Stimulated activated CD8-positive, alpha-beta memory T cell treated with anti-CD3 and anti-CD28 coated beads, Interleukin-15, amount 100 ng/mL, for 24 hours (primary cell): Measurements from ENCODE around the gene FKBP5.
"Not testable (repeated sequence)": the region's sequence is repeated elsewhere in the genome, so short reads cannot be mapped to it uniquely, and the experiment has no call there.

Experiments used
- DNase-seq: peaks from one replicate; pipeline ENCODE4 v3.0.0-alpha.2; 2020; ENCODE audit warnings: low read depth

FKBP5 gene

DNA sequence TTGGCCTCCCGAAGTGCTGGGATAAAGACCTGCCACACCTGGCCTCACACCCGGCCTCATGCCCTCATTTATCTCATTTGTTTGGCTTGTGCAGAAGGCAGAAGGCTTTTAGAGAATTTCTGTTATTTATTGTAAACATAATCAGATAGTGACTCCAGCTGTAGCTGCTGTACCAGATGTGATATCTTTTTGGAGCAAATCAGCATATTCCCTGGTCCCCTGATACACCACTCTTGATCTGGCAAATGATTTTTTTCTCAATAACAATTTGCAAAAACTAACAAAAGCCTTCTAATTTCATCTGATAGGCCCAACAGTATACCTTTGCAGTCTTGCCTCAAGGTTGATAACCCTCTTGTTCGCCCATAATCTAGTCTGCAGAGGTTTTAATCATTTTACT, 149.5 kb downstream of the FKBP5 start:
- no peak for DNase-seq

DNA sequence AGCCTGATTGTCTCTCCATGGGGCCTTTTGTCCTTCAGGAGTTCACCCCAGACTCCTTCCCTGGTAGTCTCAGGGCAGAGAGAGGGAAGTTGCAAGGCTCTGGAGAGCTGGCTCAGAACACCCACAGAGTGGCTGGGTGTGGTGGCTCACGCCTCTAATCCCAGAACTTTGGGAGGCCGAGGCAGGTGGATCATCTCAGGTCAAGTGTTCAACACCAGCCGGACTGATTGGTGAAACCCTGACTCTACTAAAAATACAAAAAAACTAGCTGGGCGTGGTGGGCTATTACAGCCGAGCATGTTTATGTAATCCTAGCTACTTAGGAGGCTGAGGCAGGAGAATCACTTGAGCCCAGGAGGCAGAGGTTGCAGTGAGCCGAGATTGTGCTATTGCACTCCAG, 152.9 kb downstream of the FKBP5 start:
- DNase-seq, result not testable (repeated sequence)

DNA sequence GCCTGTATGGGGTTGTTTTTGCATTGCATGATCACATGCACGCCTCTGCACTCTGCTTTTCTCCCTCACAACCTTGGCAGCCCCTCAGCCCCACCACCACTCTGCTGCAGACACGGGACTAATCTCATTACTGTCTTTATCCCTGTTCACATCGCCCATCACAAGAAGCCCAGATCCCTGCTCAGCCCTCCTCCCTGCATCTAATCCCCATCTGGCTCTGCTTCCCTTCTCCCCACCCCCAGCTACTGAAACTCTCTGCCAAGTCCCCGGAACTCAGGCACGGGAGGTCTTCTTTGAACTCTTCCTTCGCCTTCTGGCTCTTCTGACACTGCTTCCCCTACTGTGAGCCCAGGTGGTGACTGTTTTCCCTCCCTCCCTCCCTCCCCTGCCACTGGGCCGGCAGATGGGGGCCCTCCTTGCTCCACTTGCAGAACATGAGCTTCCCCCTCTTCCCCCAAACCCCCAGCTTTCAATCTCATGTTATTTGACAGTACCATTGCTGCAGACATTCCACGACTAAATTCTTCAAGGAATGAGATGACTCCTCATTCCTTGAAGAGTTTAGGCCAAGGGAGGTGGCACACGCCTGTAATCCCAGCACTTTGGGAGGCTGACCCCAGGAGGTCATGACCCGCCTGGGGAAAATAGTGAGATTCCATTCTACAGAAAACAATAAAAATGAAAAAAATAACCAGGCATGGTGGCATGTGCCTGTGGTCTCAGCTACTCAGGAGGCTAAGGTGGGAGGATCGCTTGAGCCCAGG, 154.1 kb downstream of the FKBP5 start:
- DNase-seq, result no peak

DNA sequence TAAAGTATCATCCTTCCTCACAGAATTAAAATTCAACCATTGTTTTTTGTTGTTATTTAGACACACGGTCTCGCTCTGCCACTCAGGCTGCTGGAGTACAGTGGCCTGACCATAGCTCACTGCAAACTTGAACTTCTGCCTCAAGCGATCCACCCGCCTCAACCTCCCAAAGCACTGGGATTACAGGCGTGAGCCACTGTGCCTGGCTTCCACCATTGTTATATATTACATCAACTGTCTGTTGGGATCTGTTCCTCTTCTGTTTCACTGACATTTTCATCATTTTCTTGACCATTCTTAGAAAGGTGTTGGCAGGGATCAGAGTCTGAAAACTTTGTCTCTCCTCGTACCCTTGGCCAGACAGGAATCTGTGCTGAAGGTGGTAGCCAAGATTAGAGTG, 154.7 kb downstream of the FKBP5 start:
- DNase-seq, result no peak

DNA sequence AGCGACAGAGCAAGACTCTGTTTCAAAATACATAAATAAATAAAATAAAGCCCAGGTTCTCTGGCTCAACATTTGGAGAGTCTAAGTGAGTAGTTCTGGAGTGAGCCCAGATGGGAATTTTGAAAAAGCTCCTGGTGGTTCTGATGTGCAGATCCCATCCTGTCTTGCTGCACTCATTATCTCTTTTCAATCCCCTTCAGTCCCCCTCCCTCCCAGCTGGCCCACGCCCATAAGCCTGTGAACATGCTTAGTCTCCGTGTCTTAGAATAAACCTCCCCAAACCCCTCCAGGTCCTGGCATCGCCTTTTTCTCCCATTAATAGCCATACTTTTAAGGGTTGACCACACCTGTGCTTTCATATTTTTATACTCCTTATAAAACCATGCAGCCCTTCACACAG, 156.6 kb downstream of the FKBP5 start:
- no peak for DNase-seq

DNA sequence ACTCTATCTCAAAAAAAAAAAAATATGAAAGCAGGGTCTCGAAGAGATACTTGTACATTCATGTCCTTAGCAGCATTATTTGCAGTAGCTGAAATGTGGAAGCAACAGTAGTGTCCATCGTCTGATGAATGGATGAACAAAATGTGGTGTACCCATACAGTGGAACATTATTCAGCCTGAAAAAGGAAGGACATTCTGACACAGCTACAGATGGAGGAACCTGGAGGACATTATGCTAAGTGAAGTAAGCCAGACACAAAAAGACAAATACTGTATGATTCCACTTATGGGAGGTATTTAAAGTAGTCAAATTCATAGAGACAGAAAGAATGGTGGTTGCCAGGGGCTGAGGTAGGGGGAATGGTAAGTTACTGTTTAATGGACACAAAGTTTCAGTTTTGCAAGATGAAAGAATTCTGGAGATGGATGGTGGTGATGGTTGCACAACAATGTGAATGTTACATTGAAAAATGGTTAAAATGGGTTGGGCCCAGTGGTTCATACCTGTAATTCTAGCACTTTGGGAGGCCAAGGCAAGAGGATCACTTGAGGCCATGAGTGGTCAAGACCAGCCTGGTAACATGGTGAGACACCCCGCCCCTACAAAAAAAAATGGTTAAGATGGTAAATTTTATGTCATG, 164.2 kb downstream of the FKBP5 start:
- DNase-seq, result no peak
